NCI-H1048 (cell line): ENCODE results near the gene RPS23.

Experiments
- DNase-seq: peaks from one replicate; lab custom pipeline; 2025; lab: John Stamatoyannopoulos, UW

The RPS23 gene

DNA sequence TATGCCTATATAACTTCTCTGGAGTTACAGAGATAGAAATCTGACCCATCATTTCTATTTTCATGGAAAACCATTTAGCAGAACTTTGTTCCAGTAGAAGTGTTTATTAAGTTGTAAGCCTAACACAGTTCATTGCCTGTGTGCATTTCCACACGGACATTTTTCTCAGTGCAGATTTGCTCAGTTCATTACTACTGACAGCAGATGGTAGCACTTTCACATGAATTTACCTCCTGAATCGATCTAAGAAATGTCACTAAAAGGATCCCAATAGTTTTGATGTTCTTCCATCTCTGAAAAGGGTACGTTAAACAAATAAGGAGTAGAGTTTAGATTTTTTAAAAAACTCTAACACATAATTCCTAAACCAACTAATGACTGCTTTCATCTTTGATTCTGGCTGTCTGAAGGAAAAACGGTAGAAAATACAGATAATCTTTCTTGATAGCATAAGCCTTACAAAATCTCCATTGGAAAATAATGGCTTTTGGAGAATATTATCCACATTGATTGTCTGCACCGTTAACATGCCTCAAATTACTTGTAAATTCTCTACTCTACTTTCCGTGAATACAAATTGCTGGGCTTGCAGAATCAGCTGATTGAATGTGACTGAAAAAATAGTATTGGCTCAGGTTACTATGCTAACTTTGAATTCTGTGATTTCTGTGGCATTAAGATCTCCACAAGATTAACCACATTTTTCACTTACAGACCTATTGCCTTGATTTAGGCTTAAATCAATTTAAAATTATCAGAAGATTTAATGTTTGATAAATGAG lies 33.1 kb downstream of the RPS23 start:
- DNase-seq, result no peak

DNA sequence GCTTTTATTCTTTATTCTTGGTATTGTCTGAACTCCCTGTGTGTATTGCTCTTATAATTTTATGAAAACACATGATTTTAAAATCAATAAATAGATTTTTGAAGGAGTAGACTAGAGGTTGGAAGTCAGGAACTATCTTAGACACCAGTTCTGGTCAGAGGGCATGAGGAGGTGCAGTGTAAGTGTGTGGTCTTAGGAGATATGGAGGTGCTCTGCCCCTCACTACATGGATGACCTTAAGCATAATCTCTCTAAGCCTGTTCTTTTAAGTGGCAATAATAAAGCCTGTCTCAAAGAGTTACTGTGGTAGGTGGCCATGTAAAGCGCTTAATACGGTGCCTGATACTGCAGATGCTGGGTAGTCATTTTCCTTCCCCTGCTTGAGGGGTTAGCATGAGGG lies 34.0 kb downstream of the RPS23 start:
- DNase-seq, result no peak

DNA sequence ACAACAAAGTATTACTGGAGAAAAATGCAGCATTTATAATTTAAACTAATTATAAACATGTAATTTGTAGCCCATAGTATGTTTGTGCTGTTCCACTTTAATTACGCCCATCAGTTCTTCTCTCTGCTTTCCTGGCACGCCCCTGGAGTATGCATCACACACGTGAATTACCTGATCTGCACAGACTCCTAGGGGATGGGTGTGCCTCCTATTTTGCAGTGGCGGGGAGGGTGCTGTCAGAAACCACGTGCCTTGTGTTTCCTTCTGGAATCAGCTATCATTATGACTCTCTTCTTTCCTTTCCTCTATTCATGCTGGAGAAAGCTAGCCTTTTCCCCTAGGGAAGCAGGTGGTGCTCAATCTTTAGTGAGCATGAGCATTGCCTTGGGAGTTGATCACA lies 43.3 kb downstream of the RPS23 start:
- DNase-seq, result no peak

DNA sequence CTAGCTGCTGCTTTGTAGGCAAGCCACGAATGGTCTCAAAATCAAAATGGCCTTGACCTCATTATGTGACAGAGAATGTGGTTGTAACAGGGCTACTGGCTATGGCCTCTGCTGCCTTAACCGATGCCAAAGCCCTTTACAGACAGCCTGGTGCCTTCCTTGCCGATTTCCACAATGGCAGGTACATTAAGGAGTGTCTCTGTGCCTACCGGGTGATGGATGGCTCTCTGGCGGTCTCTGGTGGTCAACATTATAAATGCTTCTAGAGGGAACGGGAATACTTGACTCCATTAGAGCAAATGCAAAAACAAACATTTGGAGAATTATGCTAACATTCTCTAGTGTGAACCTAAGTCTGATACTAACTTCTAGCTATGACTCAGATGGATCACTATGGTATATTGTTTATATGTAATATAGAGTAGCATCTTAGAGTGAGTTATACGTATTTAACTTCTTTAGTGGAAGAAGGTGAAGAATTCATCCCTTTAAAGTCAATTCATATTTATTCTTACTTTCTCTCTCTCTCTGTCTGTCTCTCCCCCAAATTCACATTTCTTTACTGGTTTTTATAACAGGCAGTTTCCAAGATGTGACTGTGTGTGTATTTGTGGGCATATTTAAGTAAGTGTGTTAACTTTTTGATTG lies 52.5 kb downstream of the RPS23 start:
- peak; percentile 37 for DNase-seq
